COLO668 (cell line): ENCODE measurements around the gene RAC3.

Source experiments
- DNase-seq: peaks from one replicate; lab custom pipeline; 2025; ENCODE audit not compliant: unreplicated experiment; lab: John Stamatoyannopoulos, UW

The RAC3 gene

GRCh38 chr17:81998691-81999438 lies 32.6 kb upstream of the RAC3 start:
- DNase-seq, result no peak

- no peak for DNase-seq
Measured at GRCh38 chr17:81999587-81999975, 31.9 kb upstream of the RAC3 start.

GRCh38 chr17:81999976-82000802 lies 31.3 kb upstream of the RAC3 start:
- DNase-seq, result no peak

GRCh38 chr17:82000803-82001570 lies 30.5 kb upstream of the RAC3 start:
- no peak for DNase-seq

- DNase-seq, result no peak
Measured at GRCh38 chr17:82001571-82002056, 29.9 kb upstream of the RAC3 start.

GRCh38 chr17:82003411-82004381 lies 27.8 kb upstream of the RAC3 start:
- DNase-seq, result no peak

- no peak for DNase-seq
Measured at GRCh38 chr17:82004517-82005455, 26.7 kb upstream of the RAC3 start.

GRCh38 chr17:82005701-82006348 lies 25.7 kb upstream of the RAC3 start:
- no peak for DNase-seq

GRCh38 chr17:82006468-82007227 lies 24.8 kb upstream of the RAC3 start:
- no peak for DNase-seq

- DNase-seq, result no peak
Measured at GRCh38 chr17:82007228-82007494, 24.3 kb upstream of the RAC3 start.

GRCh38 chr17:82007495-82008257 lies 23.8 kb upstream of the RAC3 start:
- DNase-seq, result no peak

- DNase-seq, result no peak
Measured at GRCh38 chr17:82008258-82008940, 23.1 kb upstream of the RAC3 start.

- no peak for DNase-seq
Measured at GRCh38 chr17:82008941-82009405, 22.5 kb upstream of the RAC3 start.

GRCh38 chr17:82009413-82009812 lies 22.1 kb upstream of the RAC3 start:
- DNase-seq, result no peak

GRCh38 chr17:82010575-82011525 lies 20.6 kb upstream of the RAC3 start:
- DNase-seq, result no peak
